Stimulated activated CD4-positive, alpha-beta T cell treated with anti-CD3 and anti-CD28 coated beads, Interleukin-2, amount 100 ng/mL, for 48 hours (primary cell): Measurements from ENCODE around the gene PIK3AP1.
"Not testable (repeated sequence)": the region's sequence is repeated elsewhere in the genome, so short reads cannot be mapped to it uniquely, and the experiment has no call there.

Experiments
- DNase-seq, 2 donors: peaks; one replicate each; pipeline ENCODE4 v3.0.0-alpha.2; 2020

Gene PIK3AP1, protein sequence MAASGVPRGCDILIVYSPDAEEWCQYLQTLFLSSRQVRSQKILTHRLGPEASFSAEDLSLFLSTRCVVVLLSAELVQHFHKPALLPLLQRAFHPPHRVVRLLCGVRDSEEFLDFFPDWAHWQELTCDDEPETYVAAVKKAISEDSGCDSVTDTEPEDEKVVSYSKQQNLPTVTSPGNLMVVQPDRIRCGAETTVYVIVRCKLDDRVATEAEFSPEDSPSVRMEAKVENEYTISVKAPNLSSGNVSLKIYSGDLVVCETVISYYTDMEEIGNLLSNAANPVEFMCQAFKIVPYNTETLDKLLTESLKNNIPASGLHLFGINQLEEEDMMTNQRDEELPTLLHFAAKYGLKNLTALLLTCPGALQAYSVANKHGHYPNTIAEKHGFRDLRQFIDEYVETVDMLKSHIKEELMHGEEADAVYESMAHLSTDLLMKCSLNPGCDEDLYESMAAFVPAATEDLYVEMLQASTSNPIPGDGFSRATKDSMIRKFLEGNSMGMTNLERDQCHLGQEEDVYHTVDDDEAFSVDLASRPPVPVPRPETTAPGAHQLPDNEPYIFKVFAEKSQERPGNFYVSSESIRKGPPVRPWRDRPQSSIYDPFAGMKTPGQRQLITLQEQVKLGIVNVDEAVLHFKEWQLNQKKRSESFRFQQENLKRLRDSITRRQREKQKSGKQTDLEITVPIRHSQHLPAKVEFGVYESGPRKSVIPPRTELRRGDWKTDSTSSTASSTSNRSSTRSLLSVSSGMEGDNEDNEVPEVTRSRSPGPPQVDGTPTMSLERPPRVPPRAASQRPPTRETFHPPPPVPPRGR

DNA sequence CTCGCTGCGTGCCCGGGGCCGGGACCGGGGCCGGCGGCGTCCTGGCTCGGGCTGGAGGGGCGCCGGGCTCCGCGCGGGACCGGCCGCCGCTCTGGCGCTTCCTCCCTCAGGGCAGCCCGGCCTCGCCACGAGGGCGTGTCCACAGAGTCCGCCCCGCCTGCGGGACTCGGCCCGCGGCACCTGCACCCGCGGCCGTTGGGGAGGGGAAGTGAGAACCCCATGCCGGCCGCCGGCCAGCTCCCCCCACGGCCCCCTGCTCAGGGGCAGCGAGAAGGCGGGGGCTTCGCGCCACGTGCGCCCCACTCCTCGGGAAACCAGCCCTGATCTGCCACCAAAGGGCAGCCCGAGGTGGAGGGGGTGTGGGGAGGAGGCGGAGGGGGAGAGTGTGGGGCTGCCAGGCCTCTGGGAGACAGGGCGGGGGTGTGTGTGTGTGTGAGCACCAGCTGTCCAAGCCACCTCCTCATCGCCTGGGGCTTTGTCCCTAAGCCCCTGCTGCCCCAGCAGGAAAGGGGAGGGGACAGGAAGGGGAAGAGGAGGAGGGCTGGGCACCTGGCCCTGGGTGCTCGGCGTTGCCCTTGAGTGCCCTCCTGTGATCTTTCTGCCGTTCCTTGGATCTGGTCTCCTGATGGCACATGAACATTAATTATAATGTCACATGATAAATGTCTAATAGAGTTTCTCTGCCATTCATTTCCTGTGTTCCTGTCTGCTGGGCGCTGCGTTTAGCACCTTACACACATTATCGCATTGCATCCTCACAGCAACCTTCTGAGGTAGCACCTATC lies at the start of gene PIK3AP1:
Gene PIK3AP1 (minus strand): TSS at position 93 of the 785 bp plus-strand sequence. CDS start 120 bp downstream, outside the sequence.
- peak; percentile 29 to 31 for DNase-seq

DNA sequence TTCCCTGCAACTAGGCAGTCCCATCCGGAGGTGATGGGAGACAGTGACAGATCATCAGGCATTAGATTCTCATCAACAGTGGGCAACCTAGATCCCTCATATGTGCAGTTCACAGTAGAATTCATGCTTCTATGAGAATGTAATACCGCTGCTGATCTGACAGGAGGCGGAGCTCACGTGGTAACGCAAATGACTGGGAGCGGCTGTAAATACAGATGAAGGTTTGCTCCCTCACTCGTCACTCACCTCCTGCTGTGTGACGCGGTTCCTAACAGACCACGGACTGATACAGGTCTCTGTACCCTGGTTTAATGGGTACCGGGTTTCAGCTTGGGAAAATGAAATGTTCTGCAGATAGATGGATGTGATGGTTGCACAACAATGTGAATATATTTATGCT lies 47.8 kb upstream of the PIK3AP1 start:
- no peak for DNase-seq

DNA sequence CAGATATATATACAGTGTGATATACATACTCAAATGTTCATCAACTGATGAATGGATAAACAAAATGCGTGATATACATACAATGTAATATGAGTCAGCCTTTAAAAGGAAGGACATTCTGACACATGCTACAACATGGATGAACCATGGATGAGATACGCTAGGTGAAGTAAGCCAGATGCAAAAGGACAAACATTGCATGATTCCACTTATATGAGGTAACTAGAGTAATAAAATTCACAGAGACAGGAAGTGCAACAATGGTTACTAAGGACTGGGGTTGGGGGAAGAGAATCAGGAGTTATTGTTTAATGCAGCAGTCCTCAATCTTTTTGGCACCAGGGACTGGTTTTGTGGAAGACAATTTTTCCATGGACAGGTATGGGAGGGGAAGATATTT lies 47.3 kb upstream of the PIK3AP1 start:
- no peak for DNase-seq

DNA sequence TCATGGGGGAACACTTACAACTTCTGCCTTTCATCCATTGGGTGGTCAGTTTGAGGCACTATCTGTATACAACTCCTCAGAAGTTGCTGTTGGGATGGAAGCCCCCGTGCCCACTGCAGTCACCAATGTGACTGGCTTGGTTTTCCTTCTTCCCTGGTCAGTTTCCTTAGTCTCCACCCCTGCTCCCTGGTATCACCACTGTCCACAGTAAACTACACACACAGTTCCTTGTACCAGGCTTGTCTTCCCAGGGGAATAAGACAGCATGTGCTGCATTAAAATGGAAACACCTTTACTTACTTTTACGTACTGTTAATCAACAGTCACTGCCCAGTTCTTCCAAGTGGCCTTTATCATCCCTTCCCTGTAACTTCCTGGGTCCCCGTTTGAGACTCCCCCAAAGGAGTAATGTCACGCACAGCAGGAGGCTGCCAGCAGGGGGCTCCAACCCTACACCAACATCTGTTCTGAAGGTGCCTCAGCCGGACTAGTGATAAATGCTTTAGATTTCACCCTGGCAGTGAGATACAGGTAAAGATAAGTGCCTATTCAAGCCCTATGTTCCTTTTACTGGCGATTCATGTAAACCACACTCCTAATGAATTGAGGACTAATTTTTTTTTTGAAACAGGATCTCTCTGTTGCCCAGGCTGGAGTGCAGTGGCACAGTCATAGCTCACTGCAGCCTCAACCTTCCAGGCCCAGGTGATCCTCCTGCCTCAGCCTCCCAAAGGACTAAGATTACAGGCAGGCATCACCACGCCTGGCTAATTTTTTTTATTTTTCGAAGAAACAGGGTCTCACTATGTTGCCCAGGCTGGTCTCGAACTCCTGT lies 45.3 kb upstream of the PIK3AP1 start:
- DNase-seq: peak; percentile 64 to 70

DNA sequence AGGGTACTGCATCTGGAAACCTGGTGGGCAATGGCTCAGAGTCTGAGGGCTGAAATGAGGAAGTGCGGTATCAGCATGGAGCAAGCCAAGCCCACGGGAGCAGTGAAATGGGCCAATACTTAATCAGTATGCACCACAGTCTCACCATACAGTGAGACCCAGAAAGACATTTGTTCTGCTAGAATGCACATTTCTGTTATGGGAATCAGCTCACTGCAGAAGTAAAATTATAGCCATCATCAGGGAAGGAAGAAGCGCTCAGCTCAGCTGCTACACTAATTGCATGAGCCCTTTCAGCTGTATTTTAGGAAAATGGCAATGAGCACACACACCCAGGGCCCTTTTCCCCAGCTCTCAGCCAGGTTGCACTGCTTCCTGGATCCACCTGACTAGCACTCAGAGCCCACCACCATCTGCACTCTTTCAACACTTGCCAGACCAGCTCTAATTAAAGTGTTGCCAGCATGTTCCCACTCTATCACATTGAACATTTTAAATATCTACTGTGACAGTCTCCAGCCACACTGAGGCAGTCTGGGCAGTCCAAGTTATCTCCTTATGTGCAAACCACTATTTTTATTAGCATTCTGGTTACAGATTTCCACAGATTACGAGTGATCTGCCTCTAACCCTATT lies 44.2 kb upstream of the PIK3AP1 start:
- no peak for DNase-seq

DNA sequence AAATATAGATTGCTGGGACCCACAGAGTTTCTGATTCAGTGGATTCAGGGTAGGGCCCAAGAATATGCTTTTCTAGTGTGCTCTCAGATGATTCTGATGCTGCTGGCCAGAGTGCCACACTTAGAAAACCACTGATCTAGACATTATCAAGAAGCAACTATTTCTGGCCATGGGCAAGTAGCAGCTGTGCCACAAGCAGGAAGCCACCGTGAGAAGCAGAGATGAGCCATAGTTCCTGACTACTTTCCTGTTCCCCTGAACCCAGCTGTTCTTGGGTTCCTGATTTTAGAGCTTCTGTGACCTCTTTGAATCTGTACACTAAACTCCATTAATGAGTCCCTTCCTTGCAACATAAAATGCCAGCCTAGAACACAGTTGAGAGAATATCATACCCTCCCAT lies 38.1 kb upstream of the PIK3AP1 start:
- DNase-seq: no peak

DNA sequence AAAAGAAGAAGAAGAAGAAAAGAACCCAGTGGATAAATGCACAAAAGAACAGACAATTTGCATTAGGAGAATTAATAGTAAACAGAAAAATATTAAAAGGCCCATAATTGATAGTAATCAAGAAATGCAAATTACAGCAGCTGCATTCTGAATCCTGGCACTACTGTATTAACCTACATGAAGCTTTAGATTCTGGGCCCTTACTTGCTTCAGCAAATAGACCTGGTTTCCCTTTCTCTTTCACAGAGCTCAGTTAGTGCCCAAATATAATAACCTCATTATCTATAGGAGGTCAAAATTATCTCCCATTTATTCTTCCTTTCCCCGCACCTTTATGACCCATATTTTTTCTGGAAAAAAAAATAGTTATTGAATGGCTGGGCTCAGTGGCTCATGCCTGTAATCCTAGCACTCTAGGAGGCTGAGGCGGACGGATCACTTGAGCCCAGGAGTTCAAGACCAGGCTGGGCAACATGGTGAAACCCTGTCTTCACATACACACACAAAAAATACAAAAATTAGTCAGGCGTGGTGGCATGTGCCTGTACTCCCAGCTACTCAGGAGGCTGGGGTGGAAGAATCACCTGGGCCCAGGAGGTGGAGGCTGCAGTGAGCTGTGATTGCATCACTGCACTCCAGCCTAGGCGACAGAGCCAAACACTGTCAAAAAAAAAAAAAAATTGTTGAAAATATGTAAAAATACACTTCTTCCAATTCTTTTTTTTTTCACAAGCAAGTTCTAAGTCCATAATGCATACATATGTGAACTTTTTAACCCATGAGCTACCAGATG lies 36.0 kb upstream of the PIK3AP1 start:
- no peak for DNase-seq

DNA sequence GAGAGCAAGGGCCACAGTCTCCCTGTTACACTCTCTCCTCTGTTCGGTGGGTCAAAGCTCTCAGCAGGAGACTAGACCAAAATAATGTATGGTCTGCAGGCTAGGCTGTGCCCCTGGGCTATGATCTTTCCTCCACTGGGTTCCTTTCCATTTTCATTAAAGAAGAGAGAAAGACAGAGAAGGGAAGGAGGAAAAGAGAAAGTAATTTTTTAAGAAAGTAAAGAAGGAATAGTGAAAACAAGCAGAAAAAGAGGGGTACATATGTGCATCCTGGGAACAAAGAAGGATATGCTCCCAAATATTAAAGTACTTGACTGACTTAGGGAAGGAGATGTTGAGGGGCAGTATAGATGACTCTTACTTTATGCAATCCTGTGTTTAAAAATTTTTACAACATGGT lies 33.6 kb upstream of the PIK3AP1 start:
- no peak for DNase-seq

DNA sequence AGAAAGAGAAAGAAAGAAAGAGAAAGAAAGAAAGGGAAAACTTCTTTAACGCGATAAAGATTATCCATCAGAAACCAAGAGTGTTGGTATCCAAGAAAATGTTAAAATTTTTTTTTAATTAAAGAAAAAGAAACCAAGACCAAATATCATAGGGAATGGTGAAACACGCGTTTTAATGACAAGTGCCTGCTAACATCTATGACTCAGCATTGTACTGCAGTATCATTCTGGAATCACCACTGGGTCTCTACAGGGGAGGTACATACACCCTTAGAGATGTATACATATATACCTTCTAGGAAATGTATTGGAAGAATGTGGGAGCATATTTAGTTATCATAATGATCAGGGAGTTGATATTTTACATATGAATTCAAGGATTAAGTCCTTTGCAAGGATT lies 32.1 kb upstream of the PIK3AP1 start:
- DNase-seq: no peak

DNA sequence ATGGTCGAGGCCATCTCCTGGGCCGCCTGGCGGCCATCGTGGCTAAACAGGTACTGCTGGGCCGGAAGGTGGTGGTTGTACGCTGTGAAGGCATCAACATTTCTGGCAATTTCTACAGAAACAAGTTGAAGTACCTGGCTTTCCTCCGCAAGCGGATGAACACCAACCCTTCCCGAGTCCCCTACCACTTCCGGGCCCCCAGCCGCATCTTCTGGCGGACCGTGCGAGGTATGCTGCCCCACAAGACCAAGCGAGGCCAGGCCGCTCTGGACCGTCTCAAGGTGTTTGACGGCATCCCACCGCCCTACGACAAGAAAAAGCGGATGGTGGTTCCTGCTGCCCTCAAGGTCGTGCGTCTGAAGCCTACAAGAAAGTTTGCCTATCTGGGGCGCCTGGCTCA lies 30.0 kb upstream of the PIK3AP1 start:
- DNase-seq: not testable (repeated sequence)

DNA sequence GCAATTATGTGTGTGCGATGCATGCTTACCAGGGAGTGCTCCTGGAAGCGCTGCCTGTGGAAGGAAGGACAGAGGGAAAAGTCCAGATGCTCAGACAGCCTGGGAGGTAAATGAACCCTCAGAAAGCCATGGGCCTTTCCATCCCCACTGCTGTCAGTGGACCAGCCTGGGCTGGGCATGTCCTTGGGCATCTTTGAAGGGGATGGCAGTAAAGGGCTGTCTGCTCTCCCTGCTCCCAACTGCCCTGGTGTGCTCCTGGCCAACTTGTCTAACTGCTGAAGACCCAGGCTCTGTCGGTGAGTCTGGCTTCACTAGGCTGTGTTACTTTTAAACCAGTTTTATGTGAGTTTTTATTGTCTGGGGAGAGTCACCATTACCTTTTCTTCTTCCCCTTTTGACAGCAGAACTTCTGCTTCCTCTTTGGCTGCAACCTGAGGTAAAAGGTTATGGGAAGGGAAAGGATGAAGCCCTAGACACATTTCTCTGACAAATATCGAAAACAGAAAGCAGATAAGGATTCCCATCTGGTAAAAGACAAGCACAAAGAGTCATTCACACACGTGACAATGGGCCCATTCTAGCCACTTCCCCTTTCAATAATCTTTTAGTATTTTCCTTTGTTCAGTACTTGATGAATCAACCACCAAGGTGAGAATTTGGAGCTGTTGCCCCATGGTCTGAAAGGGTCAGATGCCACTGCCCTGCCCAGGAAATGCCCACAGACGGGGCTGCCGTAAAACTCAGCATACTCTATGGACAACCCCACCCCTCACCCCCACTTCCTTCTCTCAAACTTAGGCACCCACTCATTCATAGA lies 27.6 kb upstream of the PIK3AP1 start:
- DNase-seq: no peak

DNA sequence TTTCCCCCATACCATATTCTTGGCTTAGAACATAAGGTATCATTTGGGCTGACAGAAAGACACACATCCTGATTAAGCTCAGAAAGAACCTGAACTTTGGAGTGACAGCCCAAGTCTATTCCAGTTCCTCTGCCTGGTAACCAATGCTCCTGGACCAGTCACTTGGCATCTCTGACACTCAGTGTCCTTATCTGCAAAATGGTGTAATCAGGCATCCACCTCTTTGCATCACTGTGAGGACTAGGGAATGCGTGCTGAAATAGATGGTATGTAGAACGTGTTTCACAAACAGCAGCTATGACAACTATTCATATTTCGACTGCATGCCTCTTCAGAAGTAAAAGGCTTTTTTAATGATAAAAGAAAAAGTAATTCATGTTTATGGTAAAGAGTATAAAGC lies 26.2 kb upstream of the PIK3AP1 start:
- DNase-seq: no peak

DNA sequence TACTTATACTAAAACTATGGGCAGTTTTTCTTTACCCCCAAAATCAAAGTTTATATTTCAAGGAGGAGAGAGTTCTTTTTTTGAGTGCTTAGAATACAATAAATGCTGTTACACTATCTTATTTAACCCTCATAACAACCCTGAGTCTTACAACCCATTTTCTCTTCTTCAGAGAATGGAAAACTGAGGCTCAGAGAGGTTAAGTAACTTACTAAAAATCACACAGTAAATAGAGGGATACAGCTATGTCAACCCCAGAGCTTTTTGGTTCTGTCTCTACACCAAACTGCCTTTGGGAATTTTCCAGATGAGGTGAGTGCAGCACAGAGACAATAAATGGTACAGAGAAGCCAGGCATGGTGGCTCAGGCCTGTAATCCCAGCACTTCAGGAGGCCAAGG lies 25.6 kb upstream of the PIK3AP1 start:
- no peak for DNase-seq

DNA sequence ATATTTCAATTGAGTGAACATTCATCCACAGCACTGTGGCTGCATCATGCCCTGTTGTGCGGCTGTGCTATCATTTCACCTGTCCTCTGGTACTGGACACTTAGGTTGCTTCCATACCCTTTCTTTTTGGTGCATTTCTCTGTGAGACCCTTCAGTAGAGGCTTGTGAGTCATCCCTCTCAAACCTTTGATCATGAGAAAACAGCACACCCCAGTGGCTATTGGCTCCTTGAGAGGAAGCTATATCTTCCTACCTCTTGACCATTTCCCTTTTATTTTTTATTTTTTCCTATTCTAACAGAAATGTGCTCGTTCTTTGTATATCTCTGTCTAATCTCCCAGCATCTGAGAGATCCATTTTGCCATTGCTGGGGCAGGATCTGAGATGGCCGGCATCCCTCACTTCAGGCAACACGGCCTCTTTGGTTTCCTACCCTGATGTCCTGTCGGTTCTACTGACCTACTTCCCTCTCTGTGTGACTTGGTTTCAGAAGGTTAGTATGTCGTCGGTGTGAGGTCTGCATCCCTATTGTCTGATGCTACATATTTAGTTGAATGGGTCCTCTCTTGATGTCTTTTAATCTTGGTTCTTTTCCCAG lies 23.8 kb upstream of the PIK3AP1 start:
- no peak for DNase-seq

DNA sequence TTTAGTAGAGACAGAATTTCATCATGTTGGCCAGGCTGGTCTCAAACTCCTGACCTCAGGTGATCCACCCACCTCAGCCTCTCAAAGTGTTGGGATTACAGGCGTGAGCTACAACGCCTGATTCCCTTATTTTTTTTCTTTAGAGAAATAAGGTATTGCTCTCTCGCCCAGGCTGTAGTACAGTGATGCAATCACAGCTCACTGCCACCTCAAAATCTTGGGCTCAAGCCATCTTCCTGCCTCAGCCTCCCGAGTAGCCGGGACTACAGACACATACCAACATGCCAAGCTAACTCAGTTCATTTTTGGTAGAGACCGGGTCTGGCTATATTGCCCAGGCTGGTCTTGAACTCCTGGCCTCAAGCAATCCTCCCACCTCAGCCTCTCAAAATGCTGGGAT lies 21.2 kb upstream of the PIK3AP1 start:
- not testable (repeated sequence) for DNase-seq

DNA sequence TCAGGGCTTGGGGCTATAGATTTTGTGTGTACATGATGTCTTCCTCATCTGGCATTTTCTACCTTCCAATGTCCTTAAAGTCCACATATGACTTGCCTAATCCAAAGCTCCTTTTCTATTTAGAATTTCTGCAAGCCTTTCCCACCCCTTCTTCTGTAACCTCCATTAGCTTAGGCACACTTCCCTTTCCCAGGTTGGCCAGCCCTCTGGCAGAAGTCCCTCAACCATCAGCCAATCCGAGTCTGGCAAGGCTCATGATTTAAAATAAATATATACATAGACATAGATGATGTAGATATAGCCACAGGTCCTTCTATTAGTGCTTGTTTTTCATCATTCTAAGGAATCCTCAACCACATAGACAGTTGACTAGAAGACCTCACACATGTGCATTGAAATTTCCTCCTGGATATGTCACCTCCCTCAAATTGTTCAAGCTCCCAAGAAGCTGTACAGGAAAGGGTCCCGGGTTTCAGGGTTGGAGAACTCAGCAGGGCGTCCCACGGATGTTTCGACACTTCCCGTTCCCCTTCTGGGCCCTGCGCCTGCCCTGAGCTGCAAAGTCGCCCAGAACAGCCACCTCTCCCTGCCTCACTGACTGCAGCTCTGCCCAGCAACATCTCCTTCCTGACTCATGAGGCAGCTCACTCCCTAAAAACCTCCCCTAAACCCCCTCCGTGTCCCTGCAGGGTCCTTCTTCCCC lies 20.4 kb upstream of the PIK3AP1 start:
- DNase-seq: no peak

DNA sequence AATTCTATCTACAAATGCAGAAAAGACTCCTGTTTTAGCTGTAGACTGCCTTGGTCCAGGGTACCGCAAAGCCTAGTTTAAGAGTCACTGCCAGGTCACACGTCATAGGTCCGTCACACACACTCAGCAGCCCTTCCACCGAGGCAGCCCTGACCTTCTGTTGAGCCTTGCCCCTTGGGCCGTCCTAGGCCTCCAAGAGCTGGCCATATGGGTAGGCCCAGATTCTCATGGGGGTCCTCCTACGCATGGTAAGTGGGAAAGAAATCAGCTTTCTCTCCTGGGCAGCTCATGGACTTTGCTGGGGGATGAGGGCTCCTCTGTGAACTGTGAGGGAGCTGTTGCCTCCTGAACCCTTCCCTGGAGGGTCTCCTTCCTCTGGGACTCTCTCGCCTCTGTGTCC lies 19.8 kb upstream of the PIK3AP1 start:
- DNase-seq: no peak

DNA sequence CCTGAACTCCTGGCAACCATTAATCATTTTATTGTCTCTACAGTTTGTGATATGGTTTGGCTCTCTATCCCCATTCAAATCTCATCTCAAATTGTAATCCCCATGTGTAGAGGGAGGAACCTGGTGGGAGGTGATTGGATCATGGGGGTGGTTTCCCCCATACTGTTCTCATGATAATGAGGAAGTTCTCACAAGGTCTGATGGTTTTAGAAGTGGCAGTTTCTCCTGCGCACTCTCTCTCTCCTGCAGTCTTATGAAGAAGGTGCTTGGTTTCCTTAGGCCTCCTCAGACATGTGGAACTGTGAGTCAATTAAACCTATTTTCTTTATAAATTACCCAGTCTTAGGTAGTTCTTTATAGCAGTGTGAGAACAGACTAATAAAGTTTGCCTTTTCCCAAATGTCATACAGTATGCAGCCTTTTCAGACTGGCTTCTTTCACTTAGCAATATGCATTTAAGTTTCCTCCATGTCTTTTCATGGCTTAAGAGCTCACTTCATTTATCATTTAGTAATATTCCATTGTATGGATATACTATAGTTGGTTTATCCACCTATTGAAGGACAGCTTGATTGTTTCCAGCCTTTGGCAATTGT lies 17.1 kb upstream of the PIK3AP1 start:
- not testable (repeated sequence) for DNase-seq

DNA sequence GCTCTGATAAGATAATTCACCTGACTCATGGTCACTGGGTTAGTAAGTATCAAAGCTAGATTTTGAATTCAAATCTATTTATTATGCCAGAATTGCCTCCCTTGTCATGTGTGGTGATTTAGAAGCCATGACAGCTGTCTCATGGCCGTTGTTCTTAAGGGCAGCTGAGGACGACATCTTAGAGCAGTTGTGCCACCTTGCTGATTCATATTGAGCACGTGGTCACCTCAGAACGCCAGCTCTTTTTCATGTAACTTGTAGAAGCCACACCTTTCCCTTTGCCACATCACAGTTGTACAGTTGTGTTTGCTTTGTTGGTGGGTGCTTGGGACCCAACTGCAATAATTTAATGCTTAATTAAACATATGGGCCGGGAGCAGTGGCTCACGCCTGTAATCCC lies 4.3 kb upstream of the PIK3AP1 start:
- no peak for DNase-seq
